ENCODE measurements around the gene G0S2. TPM values are rescaled to one million over a fixed set of nuclear protein-coding genes. Genes with fewer than 3 reads are reported as not detected.

G0S2 gene
- total RNA-seq, 1 experiment from 2014 or later, result 620 TPM

- no TSS peak for BruUV-seq (replicated peaks)
- Histone ChIP-seq H3K4me2 (ENCODE audit: low read length) (no peak overlapping the region), H3K27ac (ENCODE audit: low read length) (no peak overlapping the region), H4K20me1 (ENCODE audit: low read length) (no peaks in the 10 kb centered on the region), H3K9me2 (replicated peaks; ENCODE audit: low read length) (no peaks in the 10 kb centered on the region), H3K4me3 (ENCODE audit: low read length) (no peak overlapping the region), H3K9ac (ENCODE audit: low read length) (no peak overlapping the region), H3K27me3 (ENCODE audit: low read length) (no peaks in the 10 kb centered on the region), H2AFZ (ENCODE audit: low read length) (no peak overlapping the region), H3K36me3 (ENCODE audit: low read depth, low read length) (no peaks in the 10 kb centered on the region), H3K9me3 (ENCODE audit: low read length) (no peaks in the 10 kb centered on the region), H3F3A (ENCODE audit: low read length, unreplicated experiment) (no peaks in the 10 kb centered on the region), H3K4me1 (ENCODE audit: insufficient read depth, low read length) (peaks cover 4% of the 10 kb centered on the region; the same call in 1 of the 2 replicates), H3K79me2 (ENCODE audit: low read length) (no peaks in the 10 kb centered on the region)
- DNase-seq (no peak), ATAC-seq (no peak)
- intact Hi-C loops (cut with micrococcal nuclease), result no loop called here
- TF ChIP-seq EZH2phosphoT487 (IDR thresholded peaks at IDR 0.05; ENCODE audit: borderline replicate concordance, low read length) (no peak), EZH2 (IDR thresholded peaks at IDR 0.05; ENCODE audit: low read length, unreplicated experiment) (no peak), CTCF (conservative IDR thresholded peaks at IDR 0.05; ENCODE audit: low read depth, low read length) (no peak)
- POLR2A ChIA-PET (ENCODE audit: unreplicated experiment), result no interaction called here
- CTCF ChIA-PET, result no interaction called here
These were observed 45.1 kb downstream of the G0S2 start for GRCh38 chr1:209720326-209720725.

GRCh38 chr1:209720826-209721225 is 45.6 kb downstream of the G0S2 start:
- no peaks in the 10 kb centered on the region for H3K36me3 ChIP-seq (ENCODE audit: low read depth, low read length)
- no peak overlapping the region for H3K9ac ChIP-seq (ENCODE audit: low read length)
- H3F3A ChIP-seq (ENCODE audit: low read length, unreplicated experiment), result no peaks in the 10 kb centered on the region
- DNase-seq, result no peak
- ChIA-PET CTCF (no interaction called here), POLR2A (ENCODE audit: unreplicated experiment) (no interaction called here)
- H3K9me2 ChIP-seq (replicated peaks; ENCODE audit: low read length), result no peaks in the 10 kb centered on the region
- no peaks in the 10 kb centered on the region for H4K20me1 ChIP-seq (ENCODE audit: low read length)
- no peaks in the 10 kb centered on the region for H3K27me3 ChIP-seq (ENCODE audit: low read length)
- no TSS peak for BruUV-seq (replicated peaks)
- no peak overlapping the region for H3K27ac ChIP-seq (ENCODE audit: low read length)
- no peak overlapping the region for H2AFZ ChIP-seq (ENCODE audit: low read length)
- H3K79me2 ChIP-seq (ENCODE audit: low read length), result no peaks in the 10 kb centered on the region
- no peaks in the 10 kb centered on the region for H3K4me1 ChIP-seq (ENCODE audit: insufficient read depth, low read length)
- no peak overlapping the region for H3K4me2 ChIP-seq (ENCODE audit: low read length)
- no peak for ATAC-seq
- intact Hi-C loops (cut with micrococcal nuclease), result no loop called here
- H3K4me3 ChIP-seq (ENCODE audit: low read length), result no peak overlapping the region
- H3K9me3 ChIP-seq (ENCODE audit: low read length), result no peaks in the 10 kb centered on the region
- no peak for TF ChIP-seq EZH2phosphoT487 (IDR thresholded peaks at IDR 0.05; ENCODE audit: borderline replicate concordance, low read length)
- TF ChIP-seq EZH2 (IDR thresholded peaks at IDR 0.05; ENCODE audit: low read length, unreplicated experiment), result no peak
- TF ChIP-seq CTCF (conservative IDR thresholded peaks at IDR 0.05; ENCODE audit: low read depth, low read length), result no peak

DNA sequence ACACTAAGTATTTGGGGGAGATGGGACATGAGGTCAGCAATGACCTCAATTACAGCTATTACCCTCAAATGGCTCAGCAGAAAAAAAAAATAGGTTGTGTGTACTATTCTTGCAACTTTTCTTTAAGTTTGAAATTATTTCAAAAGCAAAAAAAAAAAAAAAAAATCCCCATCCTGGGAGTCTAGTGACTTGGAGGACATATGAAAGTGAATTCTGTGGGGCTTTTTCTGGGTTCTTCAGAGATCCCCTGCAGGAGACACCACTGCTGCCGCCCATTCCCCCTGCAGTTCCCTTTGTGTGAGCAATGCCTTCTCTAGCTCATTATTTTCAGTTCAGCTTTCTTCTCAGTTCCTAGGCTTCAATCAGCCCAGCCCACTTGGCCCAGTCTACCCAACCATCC is 46.1 kb downstream of the G0S2 start:
- no peaks in the 10 kb centered on the region for H3F3A ChIP-seq (ENCODE audit: low read length, unreplicated experiment)
- BruUV-seq (replicated peaks), result no TSS peak
- ATAC-seq, result no peak
- H3K4me1 ChIP-seq (ENCODE audit: insufficient read depth, low read length), result no peaks in the 10 kb centered on the region
- H3K36me3 ChIP-seq (ENCODE audit: low read depth, low read length), result no peaks in the 10 kb centered on the region
- H3K27me3 ChIP-seq (ENCODE audit: low read length), result no peaks in the 10 kb centered on the region
- no peaks in the 10 kb centered on the region for H4K20me1 ChIP-seq (ENCODE audit: low read length)
- no peaks in the 10 kb centered on the region for H3K9me2 ChIP-seq (replicated peaks; ENCODE audit: low read length)
- no peak overlapping the region for H2AFZ ChIP-seq (ENCODE audit: low read length)
- H3K4me2 ChIP-seq (ENCODE audit: low read length), result no peak overlapping the region
- H3K27ac ChIP-seq (ENCODE audit: low read length), result no peak overlapping the region
- H3K4me3 ChIP-seq (ENCODE audit: low read length), result no peak overlapping the region
- no peak for DNase-seq
- POLR2A ChIA-PET (ENCODE audit: unreplicated experiment), result no interaction called here
- no peaks in the 10 kb centered on the region for H3K79me2 ChIP-seq (ENCODE audit: low read length)
- CTCF ChIA-PET, result no interaction called here
- TF ChIP-seq EZH2 (IDR thresholded peaks at IDR 0.05; ENCODE audit: low read length, unreplicated experiment) (no peak), EZH2phosphoT487 (IDR thresholded peaks at IDR 0.05; ENCODE audit: borderline replicate concordance, low read length) (no peak), CTCF (conservative IDR thresholded peaks at IDR 0.05; ENCODE audit: low read depth, low read length) (no peak)
- intact Hi-C loops (cut with micrococcal nuclease), result no loop called here
- no peaks in the 10 kb centered on the region for H3K9me3 ChIP-seq (ENCODE audit: low read length)
- no peak overlapping the region for H3K9ac ChIP-seq (ENCODE audit: low read length)

Measured in PC-3 (cell line).